ENCODE data around the gene TMEM252.

The TMEM252 gene

DNA sequence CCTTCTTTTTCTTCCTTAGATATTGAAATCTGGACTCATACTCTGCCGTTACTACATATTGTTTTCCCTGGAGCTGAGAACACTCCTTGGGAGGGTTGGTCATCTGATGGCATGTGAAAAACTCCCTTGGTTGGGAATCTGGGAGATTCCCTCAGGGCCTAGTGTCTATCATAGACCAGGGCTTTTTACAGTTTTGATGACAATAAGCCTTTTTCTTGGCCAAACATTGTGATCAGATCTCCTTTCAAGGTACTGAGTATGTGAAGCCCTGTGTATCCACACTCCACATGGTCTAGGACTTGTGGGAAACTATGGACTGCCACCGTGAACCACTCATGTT is 32.9 kb downstream of the TMEM252 start:
- no peak overlapping the region for H3K4me3 ChIP-seq (ENCODE audit: low read length)
- H3K9me3 ChIP-seq (ENCODE audit: control insufficient read depth, low read depth, low read length), result no peaks in the 10 kb centered on the region
- H3K9ac ChIP-seq (ENCODE audit: low read length), result no peak overlapping the region
- H3K4me1 ChIP-seq (ENCODE audit: control insufficient read depth, low read depth, low read length), result peaks cover 3% of the 10 kb centered on the region
- peaks cover 99% of the 10 kb centered on the region for H3K27me3 ChIP-seq (ENCODE audit: control insufficient read depth, insufficient read depth, low read length)
- no peaks in the 10 kb centered on the region for H3K36me3 ChIP-seq (ENCODE audit: control insufficient read depth, low read depth, low read length)
- H3K27ac ChIP-seq (ENCODE audit: low read length), result no peak overlapping the region

DNA sequence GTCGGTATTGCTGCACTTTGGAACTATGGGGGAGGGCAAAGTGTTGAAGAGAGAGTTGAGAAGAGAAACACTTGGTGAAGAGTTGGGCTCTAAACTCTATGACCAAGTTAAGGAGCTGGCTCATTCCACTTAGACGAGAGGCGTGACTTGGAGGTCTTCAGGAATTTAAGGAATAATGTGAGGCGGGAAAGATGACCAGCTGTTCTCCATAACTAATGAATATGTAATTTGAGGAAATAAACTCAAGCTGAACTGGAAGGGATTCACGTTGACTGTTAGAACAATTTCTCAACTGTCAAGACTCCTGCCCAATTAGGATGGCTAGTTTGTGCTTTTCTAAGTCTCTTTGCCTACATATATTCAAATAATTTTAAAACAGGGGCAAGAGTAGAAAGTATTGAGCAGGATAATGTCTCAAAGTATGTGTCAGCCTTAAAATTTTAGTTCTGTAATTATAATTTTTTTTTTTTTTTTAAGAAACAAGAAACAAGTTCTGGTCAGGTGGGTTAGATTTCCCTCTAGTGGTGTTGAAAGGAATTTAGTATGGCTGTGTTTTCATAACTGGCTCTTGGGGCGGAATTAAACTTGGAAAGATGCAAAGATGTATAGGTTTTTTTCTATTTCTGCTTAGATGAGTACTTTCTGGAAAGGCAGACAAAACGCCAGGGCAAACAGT is 33.4 kb downstream of the TMEM252 start:
- H3K4me3 ChIP-seq (ENCODE audit: low read length), result no peak overlapping the region

DNA sequence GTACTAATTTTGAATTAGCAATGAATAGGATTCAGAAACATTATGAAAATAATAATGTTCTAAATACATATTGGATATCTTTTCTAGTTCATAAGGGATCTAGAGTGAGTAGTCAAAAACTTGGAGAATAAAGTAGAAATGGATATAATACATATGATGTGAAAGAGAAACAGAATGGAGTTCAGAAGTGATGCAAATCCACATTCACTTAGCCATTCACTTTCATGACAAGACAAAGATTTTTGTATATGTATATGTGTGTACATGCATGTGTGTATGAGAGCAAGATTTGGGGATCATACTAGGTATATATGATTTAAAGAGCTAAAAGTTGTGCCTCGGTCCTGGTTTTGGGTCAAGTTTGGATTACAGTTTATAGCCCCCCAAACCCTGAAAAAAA is 34.1 kb downstream of the TMEM252 start:
- no peaks in the 10 kb centered on the region for H3K9me3 ChIP-seq (ENCODE audit: control insufficient read depth, low read depth, low read length)
- no peak overlapping the region for H3K27ac ChIP-seq (ENCODE audit: low read length)
- no peaks in the 10 kb centered on the region for H3K36me3 ChIP-seq (ENCODE audit: control insufficient read depth, low read depth, low read length)
- H3K27me3 ChIP-seq (ENCODE audit: control insufficient read depth, insufficient read depth, low read length), result peaks cover 98% of the 10 kb centered on the region
- H3K4me3 ChIP-seq (ENCODE audit: low read length), result no peak overlapping the region
- H3K9ac ChIP-seq (ENCODE audit: low read length), result no peak overlapping the region
- peaks cover 3% of the 10 kb centered on the region for H3K4me1 ChIP-seq (ENCODE audit: control insufficient read depth, low read depth, low read length)

More for the DNA sequence above, 33.4 kb downstream of the TMEM252 start:
- Histone ChIP-seq H3K4me1 (ENCODE audit: control insufficient read depth, low read depth, low read length) (peaks cover 3% of the 10 kb centered on the region), H3K27ac (ENCODE audit: low read length) (no peak overlapping the region), H3K9me3 (ENCODE audit: control insufficient read depth, low read depth, low read length) (no peaks in the 10 kb centered on the region), H3K36me3 (ENCODE audit: control insufficient read depth, low read depth, low read length) (no peaks in the 10 kb centered on the region), H3K27me3 (ENCODE audit: control insufficient read depth, insufficient read depth, low read length) (peaks cover 99% of the 10 kb centered on the region), H3K9ac (ENCODE audit: low read length) (no peak overlapping the region)

DNA sequence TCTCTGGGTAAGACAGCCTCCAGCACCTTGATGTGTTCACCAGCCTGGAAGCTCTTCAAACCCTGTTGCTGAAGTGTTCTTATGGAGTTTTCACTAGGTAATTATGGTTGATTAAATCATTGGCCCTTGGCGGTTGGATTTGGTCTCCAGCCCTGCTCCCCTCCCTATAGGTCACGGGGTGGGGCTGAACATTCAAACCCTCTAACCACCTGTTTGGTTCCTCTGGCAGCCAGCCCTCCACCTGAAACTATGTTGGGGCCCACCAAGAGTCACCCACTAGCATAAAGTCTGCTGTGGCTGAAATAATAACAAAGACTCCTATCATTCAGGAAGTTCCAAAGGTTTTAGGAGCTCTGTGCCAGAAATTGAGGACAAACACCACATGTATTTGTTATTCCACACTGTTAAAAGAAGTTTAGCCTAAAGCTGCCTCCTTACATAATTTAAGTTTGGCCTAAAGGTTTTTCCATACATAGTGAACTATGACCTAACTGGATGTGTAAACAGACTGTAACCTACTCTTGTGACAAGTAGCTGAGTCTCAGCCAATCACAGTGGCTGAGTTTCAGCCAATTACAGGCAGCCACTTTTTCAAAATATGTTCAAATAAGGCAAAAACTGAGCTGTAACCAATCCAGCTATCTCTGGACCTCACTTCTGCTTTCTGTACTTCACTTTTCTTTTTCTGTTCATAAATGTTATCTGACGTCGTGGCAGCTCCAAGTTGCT is 34.8 kb downstream of the TMEM252 start:
- peaks cover 98% of the 10 kb centered on the region for H3K27me3 ChIP-seq (ENCODE audit: control insufficient read depth, insufficient read depth, low read length)
- H3K9ac ChIP-seq (ENCODE audit: low read length), result no peak overlapping the region
- peaks cover 3% of the 10 kb centered on the region for H3K4me1 ChIP-seq (ENCODE audit: control insufficient read depth, low read depth, low read length)
- no peaks in the 10 kb centered on the region for H3K9me3 ChIP-seq (ENCODE audit: control insufficient read depth, low read depth, low read length)
- H3K4me3 ChIP-seq (ENCODE audit: low read length), result no peak overlapping the region
- H3K36me3 ChIP-seq (ENCODE audit: control insufficient read depth, low read depth, low read length), result no peaks in the 10 kb centered on the region
- no peak overlapping the region for H3K27ac ChIP-seq (ENCODE audit: low read length)

DNA sequence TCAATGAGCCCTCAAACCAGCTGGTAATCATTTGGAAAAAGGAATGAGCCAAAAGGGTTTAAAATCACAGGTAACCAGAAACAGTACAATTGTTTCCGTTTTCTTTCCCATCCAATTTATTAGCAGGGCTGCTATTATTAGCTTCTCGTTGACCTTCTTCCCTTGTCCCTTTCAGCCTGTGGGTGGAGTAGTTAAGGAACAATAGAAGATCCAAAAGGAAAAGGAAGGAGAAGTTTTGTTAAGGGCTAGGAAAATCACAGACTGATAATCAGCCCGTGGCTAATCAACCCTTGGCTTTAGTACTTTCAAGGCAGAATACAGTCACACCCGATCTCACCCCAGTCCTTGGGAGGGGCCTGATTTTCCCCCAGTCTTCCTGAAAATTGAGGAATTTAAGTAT is 38.4 kb downstream of the TMEM252 start:
- Histone ChIP-seq H3K27me3 (ENCODE audit: control insufficient read depth, insufficient read depth, low read length) (peaks cover 98% of the 10 kb centered on the region), H3K9ac (ENCODE audit: low read length) (no peak overlapping the region)

DNA sequence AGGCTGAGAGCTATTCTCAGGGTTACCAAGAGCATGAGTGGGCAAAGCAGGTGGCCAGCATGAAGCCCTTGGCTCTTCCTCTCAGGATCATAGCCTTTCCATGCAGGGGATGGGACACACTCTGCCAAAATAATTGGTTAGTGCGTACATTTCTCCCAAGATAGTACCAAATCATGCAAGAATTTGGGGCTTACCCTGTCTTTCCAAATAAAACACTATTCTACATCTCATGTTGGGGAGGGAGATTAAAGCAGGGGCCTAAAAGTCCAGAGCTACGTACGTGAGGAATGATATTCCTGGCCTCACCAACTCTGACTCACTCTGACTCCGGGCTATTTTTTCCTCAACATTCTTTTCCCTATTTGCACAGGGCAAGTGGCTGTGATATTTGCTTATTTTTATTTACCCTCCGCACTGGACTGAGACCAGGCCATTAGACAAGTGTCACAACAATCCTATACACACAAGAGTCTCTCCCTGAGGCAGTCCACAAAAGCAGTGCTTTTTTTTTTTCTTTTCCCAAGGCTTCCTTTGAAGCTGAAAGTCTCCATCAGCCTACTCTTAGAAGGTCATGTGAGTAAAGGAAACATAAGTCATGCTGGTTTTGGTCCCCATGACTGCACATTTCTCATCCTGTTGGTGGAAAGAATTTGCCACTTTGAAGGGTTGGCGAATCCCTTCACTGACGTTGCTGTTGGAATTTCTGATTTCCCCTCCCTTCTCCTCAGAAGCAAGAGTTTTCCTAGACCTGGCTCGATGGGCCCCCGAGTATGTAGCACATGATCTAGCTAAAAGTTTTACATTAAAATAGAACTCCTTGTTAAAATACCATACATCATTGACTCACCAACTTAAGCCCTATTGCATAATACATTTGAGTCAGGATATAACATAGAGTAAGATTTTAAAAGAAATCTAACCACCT is 40.0 kb downstream of the TMEM252 start:
- H3K4me1 ChIP-seq (ENCODE audit: control insufficient read depth, low read depth, low read length), result no peaks in the 10 kb centered on the region
- no peak overlapping the region for H3K4me3 ChIP-seq (ENCODE audit: low read length)
- no peak overlapping the region for H3K9ac ChIP-seq (ENCODE audit: low read length)
- no peaks in the 10 kb centered on the region for H3K36me3 ChIP-seq (ENCODE audit: control insufficient read depth, low read depth, low read length)
- no peak overlapping the region for H3K27ac ChIP-seq (ENCODE audit: low read length)
- peaks cover 97% of the 10 kb centered on the region for H3K27me3 ChIP-seq (ENCODE audit: control insufficient read depth, insufficient read depth, low read length)
- H3K9me3 ChIP-seq (ENCODE audit: control insufficient read depth, low read depth, low read length), result no peaks in the 10 kb centered on the region

More for the DNA sequence above, 38.4 kb downstream of the TMEM252 start:
- no peak overlapping the region for H3K4me3 ChIP-seq (ENCODE audit: low read length)
- H3K4me1 ChIP-seq (ENCODE audit: control insufficient read depth, low read depth, low read length), result no peaks in the 10 kb centered on the region
- H3K27ac ChIP-seq (ENCODE audit: low read length), result no peak overlapping the region
- H3K9me3 ChIP-seq (ENCODE audit: control insufficient read depth, low read depth, low read length), result no peaks in the 10 kb centered on the region
- H3K36me3 ChIP-seq (ENCODE audit: control insufficient read depth, low read depth, low read length), result no peaks in the 10 kb centered on the region

DNA sequence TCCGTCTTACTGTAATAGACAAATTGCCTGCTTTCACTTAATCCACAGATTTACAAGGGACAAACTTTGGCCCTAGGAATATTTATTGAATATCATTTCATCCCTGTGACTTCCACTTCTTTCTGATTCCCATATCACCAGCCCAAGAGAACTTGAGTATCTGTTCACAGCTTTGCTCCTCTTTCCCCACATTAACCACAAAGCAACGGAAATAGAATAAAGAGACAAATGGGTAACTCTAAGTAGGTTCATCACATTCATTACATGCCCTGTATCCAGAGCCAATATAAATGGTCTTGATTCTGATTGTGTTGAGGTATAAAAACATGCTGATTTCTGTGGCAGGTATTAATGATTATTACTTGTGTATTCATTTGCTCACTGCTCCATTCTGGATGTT is 41.9 kb downstream of the TMEM252 start:
- Histone ChIP-seq H3K27me3 (ENCODE audit: control insufficient read depth, insufficient read depth, low read length) (peaks cover 96% of the 10 kb centered on the region), H3K36me3 (ENCODE audit: control insufficient read depth, low read depth, low read length) (no peaks in the 10 kb centered on the region), H3K27ac (ENCODE audit: low read length) (no peak overlapping the region), H3K9me3 (ENCODE audit: control insufficient read depth, low read depth, low read length) (no peaks in the 10 kb centered on the region), H3K4me3 (ENCODE audit: low read length) (no peak overlapping the region), H3K9ac (ENCODE audit: low read length) (no peak overlapping the region), H3K4me1 (ENCODE audit: control insufficient read depth, low read depth, low read length) (no peaks in the 10 kb centered on the region)

DNA sequence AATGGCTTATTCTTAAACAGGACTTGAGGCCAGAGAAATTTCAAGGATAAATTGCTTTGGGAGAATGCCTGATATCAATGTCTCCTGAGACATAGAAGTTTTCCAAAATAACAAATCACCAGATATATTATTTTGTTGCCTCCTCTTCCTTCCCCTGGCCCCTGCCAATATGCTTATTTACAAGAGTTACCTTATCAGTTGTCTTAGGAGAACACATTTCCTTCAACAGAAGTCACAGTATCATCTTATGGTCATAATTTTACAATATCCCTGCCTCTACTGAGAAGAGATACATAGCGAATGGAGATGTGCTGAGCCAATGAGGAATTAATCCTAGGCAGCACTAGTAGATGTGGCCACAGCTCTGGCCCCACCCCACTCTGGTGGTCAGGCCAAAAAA is 43.1 kb downstream of the TMEM252 start:
- H3K9me3 ChIP-seq (ENCODE audit: control insufficient read depth, low read depth, low read length), result no peaks in the 10 kb centered on the region
- H3K9ac ChIP-seq (ENCODE audit: low read length), result no peak overlapping the region
- no peaks in the 10 kb centered on the region for H3K36me3 ChIP-seq (ENCODE audit: control insufficient read depth, low read depth, low read length)
- no peak overlapping the region for H3K27ac ChIP-seq (ENCODE audit: low read length)
- peaks cover 95% of the 10 kb centered on the region for H3K27me3 ChIP-seq (ENCODE audit: control insufficient read depth, insufficient read depth, low read length)
- H3K4me1 ChIP-seq (ENCODE audit: control insufficient read depth, low read depth, low read length), result no peaks in the 10 kb centered on the region
- no peak overlapping the region for H3K4me3 ChIP-seq (ENCODE audit: low read length)

DNA sequence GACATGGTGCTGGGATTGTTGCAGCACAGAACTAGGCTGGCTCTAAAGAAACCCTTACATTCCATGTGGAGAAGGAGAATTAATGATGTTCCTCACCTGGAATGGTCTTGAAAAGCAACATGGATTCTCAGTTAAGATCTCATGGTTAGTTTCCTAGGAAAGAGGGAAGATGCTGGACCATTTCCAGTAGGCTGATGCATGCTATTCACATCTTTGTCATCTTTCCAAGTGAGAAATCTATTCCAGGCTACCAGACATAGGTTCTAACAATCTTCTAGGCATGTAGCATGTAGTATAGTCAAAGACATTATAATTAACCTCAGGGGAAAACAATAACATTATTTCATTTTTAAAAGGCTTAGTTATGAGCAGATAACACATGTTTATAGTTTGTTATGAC is 44.3 kb downstream of the TMEM252 start:
- no peaks in the 10 kb centered on the region for H3K4me1 ChIP-seq (ENCODE audit: control insufficient read depth, low read depth, low read length)
- H3K36me3 ChIP-seq (ENCODE audit: control insufficient read depth, low read depth, low read length), result no peaks in the 10 kb centered on the region
- peaks cover 93% of the 10 kb centered on the region for H3K27me3 ChIP-seq (ENCODE audit: control insufficient read depth, insufficient read depth, low read length)
- no peak overlapping the region for H3K9ac ChIP-seq (ENCODE audit: low read length)
- H3K27ac ChIP-seq (ENCODE audit: low read length), result no peak overlapping the region
- no peaks in the 10 kb centered on the region for H3K9me3 ChIP-seq (ENCODE audit: control insufficient read depth, low read depth, low read length)
- H3K4me3 ChIP-seq (ENCODE audit: low read length), result no peak overlapping the region

DNA sequence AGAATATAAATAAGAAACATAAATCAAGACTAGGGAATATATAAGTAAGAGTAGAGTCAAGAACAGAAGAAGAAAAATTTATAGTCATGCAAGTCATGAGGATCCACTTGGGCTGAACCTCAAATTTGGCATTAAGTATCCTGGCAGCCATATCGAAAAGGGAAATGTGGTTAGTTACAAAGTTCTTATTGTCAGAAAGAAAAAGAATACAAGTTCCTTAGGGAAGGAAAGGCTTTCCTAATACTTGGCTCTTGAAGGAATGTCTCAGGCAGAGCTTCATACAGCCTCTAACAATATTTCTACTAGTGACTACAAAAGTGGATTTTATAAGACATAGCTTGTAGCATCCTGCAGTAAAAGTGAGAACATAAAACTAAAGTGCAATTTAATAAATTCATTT is 45.4 kb downstream of the TMEM252 start:
- Histone ChIP-seq H3K27ac (ENCODE audit: low read length) (no peak overlapping the region), H3K4me1 (ENCODE audit: control insufficient read depth, low read depth, low read length) (no peaks in the 10 kb centered on the region), H3K4me3 (ENCODE audit: low read length) (no peak overlapping the region), H3K9ac (ENCODE audit: low read length) (no peak overlapping the region), H3K36me3 (ENCODE audit: control insufficient read depth, low read depth, low read length) (no peaks in the 10 kb centered on the region), H3K9me3 (ENCODE audit: control insufficient read depth, low read depth, low read length) (no peaks in the 10 kb centered on the region), H3K27me3 (ENCODE audit: control insufficient read depth, insufficient read depth, low read length) (peaks cover 88% of the 10 kb centered on the region)

DNA sequence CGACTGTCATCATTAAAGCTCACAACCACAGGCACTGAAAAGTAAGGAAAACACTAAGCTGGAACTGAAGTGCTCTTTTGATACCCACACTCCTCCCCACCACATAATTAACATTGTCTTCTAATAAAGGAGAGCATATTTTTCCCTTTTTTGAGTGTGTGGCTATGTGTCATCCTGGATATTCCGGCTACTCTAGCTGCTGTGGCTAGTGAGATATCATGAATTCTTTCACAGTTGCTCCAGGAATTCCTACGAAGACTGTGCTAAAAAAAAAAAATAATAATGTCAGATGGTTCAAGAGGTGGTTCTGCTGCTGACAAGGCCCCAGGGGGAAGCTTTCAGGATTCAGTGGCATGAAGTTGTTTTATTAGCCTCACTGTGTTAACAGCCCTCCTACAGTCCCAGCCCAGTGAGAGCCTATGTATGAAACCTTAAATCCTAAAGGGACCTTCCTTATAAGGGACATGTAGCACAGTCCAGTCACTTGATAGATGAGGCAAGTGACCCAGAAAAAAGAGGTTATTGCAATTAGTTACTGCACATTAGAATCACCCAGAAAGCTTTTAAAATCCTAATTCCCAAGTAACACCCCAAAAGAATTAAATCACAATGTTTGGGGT is 46.6 kb downstream of the TMEM252 start:
- no peak overlapping the region for H3K9ac ChIP-seq (ENCODE audit: low read length)
- H3K9me3 ChIP-seq (ENCODE audit: control insufficient read depth, low read depth, low read length), result no peaks in the 10 kb centered on the region
- no peaks in the 10 kb centered on the region for H3K4me1 ChIP-seq (ENCODE audit: control insufficient read depth, low read depth, low read length)
- H3K36me3 ChIP-seq (ENCODE audit: control insufficient read depth, low read depth, low read length), result no peaks in the 10 kb centered on the region
- no peak overlapping the region for H3K27ac ChIP-seq (ENCODE audit: low read length)
- peaks cover 76% of the 10 kb centered on the region for H3K27me3 ChIP-seq (ENCODE audit: control insufficient read depth, insufficient read depth, low read length)
- no peak overlapping the region for H3K4me3 ChIP-seq (ENCODE audit: low read length)
